B cell (primary cell): ENCODE data around the gene CACNA1A. TPM values are rescaled to one million over a fixed set of nuclear protein-coding genes. Genes with fewer than 3 reads are reported as not detected.

Experiments used
- ATAC-seq: fragments of 200-7000 bp; cut with Tn5 transposase; one replicate; pipeline ENCODE4 v1.10.0; 2021; ENCODE audit warnings: low read depth, mild to moderate bottlenecking, moderate number of reproducible peaks, moderate library complexity
- CTCF ChIA-PET: fragments of 350-600 bp; sonication (Branson Sonifier 250); formaldehyde crosslinking; loops from one replicate; lab custom pipeline; 2021; ENCODE audit warnings: antibody characterized with exemption, inconsistent platforms; lab: Charles Lee
- POLR2A ChIA-PET: fragments of 350-600 bp; sonication (Branson Sonifier 250); formaldehyde crosslinking; loops from one replicate; lab custom pipeline; 2021; ENCODE audit warnings: antibody characterized with exemption; lab: Charles Lee
- DNase-seq: peaks from one replicate; pipeline ENCODE4 v3.0.0; 2013
- H2AFZ ChIP-seq: 2 replicates; pipeline ENCODE4 v1.6.1; 2012; ENCODE audit warnings: mild to moderate bottlenecking, low read depth, low read length; ENCODE audit not compliant: insufficient read depth, poor library complexity, severe bottlenecking
- H3K27ac ChIP-seq, 2 donors: 1 replicate in 1 of 2; 2 replicates in 1 of 2; pipeline ENCODE4 v1.5.1; 2012 to 2013; ENCODE audit warnings: low read length in 2 of 2, mild to moderate bottlenecking in 2 of 2, moderate library complexity in 1 of 2
- H3K27me3 ChIP-seq, 4 experiments: fragments of 200-600 bp in 1 of 4; sonication (generic) in 1 of 4; replicated peaks in 1 of 4; 1 replicate in 2 of 4; 2 replicates in 2 of 4; pipeline versions ENCODE4 v1.6.1 to v1.7.0; 2013 to 2016; ENCODE audit warnings: low read length in 3 of 4, mild to moderate bottlenecking in 2 of 4, mixed read lengths in 1 of 4, moderate library complexity in 1 of 4; ENCODE audit not compliant: insufficient read depth in 4 of 4, control insufficient read depth in 3 of 4; ENCODE audit errors: control extremely low read depth in 1 of 4
- H3K36me3 ChIP-seq, 2 experiments: replicated peaks in 1 of 2; 1 replicate in 1 of 2; 2 replicates in 1 of 2; pipeline versions ENCODE4 v1.6.1 to v1.7.1; 2013; ENCODE audit warnings: low read length in 1 of 2; ENCODE audit not compliant: insufficient read depth in 2 of 2, control insufficient read depth in 1 of 2; ENCODE audit errors: control extremely low read depth in 1 of 2, extremely low read depth in 1 of 2
- H3K4me1 ChIP-seq, 2 donors: fragments of 200-600 bp in 1 of 2; sonication (generic) in 1 of 2; 1 replicate in 1 of 2; 2 replicates in 1 of 2; pipeline versions ENCODE4 v1.5.1 to v1.6.1; 2013 to 2017; ENCODE audit warnings: low read length in 2 of 2; ENCODE audit not compliant: control insufficient read depth in 2 of 2, insufficient read depth in 2 of 2
- H3K4me2 ChIP-seq: replicated peaks from 2 replicates; pipeline ENCODE3; 2012; ENCODE audit warnings: mild to moderate bottlenecking, low read depth, low read length; ENCODE audit not compliant: poor library complexity, severe bottlenecking
- H3K4me3 ChIP-seq, 5 experiments: fragments of 200-600 bp in 1 of 5; sonication (generic) in 1 of 5; 1 replicate in 3 of 5; 2 replicates in 2 of 5; pipeline versions ENCODE4 v1.5.1 to v1.7.0; 2011 to 2016; ENCODE audit warnings: low read length in 4 of 5, mild to moderate bottlenecking in 4 of 5, low read depth in 2 of 5, control low read depth in 1 of 5, moderate library complexity in 1 of 5; ENCODE audit not compliant: insufficient read depth in 1 of 5; ENCODE audit errors: control extremely low read depth in 1 of 5, extremely low read depth in 1 of 5
- H3K79me2 ChIP-seq: fragments of 200-600 bp; sonication (generic); one replicate; pipeline ENCODE4 v1.6.0; 2016; ENCODE audit warnings: low read length; ENCODE audit not compliant: control insufficient read depth, insufficient read depth
- H3K9ac ChIP-seq: fragments of 200-600 bp; sonication (generic); 2 replicates; pipeline ENCODE4 v1.6.1; 2017; ENCODE audit warnings: mild to moderate bottlenecking, low read length, moderate library complexity
- H3K9me3 ChIP-seq, 3 donors: one replicate each; pipeline versions ENCODE4 v1.6.1 to v1.7.1; 2013; ENCODE audit warnings: low read length in 2 of 3; ENCODE audit not compliant: control insufficient read depth in 2 of 3, insufficient read depth in 1 of 3; ENCODE audit errors: control extremely low read depth in 1 of 3
- H4K20me1 ChIP-seq: 2 replicates; pipeline ENCODE4 v1.6.0; 2012; ENCODE audit warnings: mild to moderate bottlenecking, low read length; ENCODE audit not compliant: insufficient read depth, control insufficient read depth, poor library complexity, severe bottlenecking
- H3K27ac Mint-ChIP-seq: one replicate; pipeline ENCODE4 v1.8.0; 2021; ENCODE audit warnings: mixed read lengths
- H3K27me3 Mint-ChIP-seq: one replicate; pipeline ENCODE4 v1.8.0; 2021; ENCODE audit warnings: mixed read lengths
- H3K4me1 Mint-ChIP-seq: one replicate; pipeline ENCODE4 v1.8.0; 2021; ENCODE audit warnings: mixed read lengths
- H3K4me3 Mint-ChIP-seq: one replicate; pipeline ENCODE4 v1.8.0; 2021; ENCODE audit warnings: mixed read lengths
- H3K9me3 Mint-ChIP-seq: one replicate; pipeline ENCODE4 v1.8.0; 2022; ENCODE audit warnings: mixed read lengths; ENCODE audit not compliant: insufficient read depth
- CTCF ChIP-seq: fragments of 200-600 bp; IDR thresholded peaks from one replicate; pipeline ENCODE4 v1.8.0; 2022; ENCODE audit warnings: antibody characterized with exemption, mild to moderate bottlenecking
- EZH2 ChIP-seq: IDR thresholded peaks from 2 replicates; pipeline ENCODE4 v1.6.1; 2012; ENCODE audit warnings: borderline replicate concordance, low read depth, mild to moderate bottlenecking, moderate library complexity, low read length; ENCODE audit not compliant: insufficient read depth, poor library complexity, severe bottlenecking
- WGBS: methylation state at CpG from one replicate; pipeline ENCODE4 v1.1.5; 2013; ENCODE audit warnings: missing lambda C conversion rate; ENCODE audit not compliant: insufficient coverage; 5-methylcytosine and 5-hydroxymethylcytosine counted together
- intact Hi-C: fragments of 100-400 bp; cut with micrococcal nuclease; formaldehyde crosslinking; loops from one replicate; pipeline ENCODE4 v1.10.0; 2022
- polyA plus RNA-seq: library from polyadenylated mRNA; depleted of rRNA; stranded (reverse); fragments of >200 nt; gene quantifications from 2 replicates; pipeline ENCODE4 v1.2.3, GENCODE V29; 2012
- total RNA-seq, 2 donors: library from RNA; stranded (reverse); fragments of 120-200 nt in 1 of 2; gene quantifications; 1 replicate in 1 of 2; 2 replicates in 1 of 2; pipeline versions ENCODE4 v1.2.3 to v1.2.4, GENCODE V29; 2013 to 2022

The CACNA1A gene
- total and polyA plus RNA-seq, 2 donors (not counting 1 experiment from before 2014, with no cell fraction given): 1.2 to 1.3 TPM

DNA sequence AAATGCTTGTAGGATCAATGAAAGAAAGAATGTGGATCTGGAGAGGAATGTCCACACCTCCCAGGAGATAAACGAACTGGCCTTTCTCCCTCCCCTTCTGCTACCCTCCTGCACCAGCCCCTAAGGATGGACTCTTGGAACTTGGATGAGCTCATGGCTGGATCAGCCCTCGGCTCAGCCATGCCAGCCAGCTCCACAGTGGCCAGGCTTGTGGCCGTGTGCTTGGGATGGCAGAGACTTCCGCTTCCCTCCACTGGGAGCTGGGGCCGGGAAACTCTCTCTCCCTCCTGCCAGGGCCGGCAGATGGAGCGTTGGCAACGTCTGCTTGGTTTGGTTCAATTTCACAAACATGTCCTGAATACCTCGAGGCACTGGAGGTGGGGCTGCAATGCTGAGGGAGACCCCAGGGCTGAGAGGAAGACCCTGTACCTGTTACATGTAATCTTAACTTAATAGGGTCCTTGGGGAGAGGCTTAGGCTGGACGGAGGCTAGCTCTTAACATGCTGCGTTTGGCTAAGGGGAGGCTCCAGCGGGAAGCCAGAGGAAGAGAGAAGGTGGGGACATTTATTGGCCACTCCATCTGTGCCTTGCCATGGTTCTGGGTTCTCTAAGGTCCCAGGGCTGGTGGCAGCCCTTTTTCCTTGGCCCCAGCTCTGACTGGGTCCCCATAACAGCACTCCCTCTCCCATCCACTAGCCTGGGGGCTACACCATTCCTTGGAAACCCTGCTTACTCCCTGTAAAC lies 203.6 kb downstream of the CACNA1A start:
- TF ChIP-seq EZH2: no peak
- no peak for TF ChIP-seq CTCF
- H3K79me2 ChIP-seq: no peaks in the 10 kb centered on the region
- POLR2A ChIA-PET: no interaction called here
- Mint-ChIP-seq H3K27ac (no peak overlapping the region), H3K27me3 (peaks cover 63% of the 10 kb centered on the region), H3K4me3 (no peak overlapping the region), H3K4me1 (no peaks in the 10 kb centered on the region), H3K9me3 (no peaks in the 10 kb centered on the region)
- CTCF ChIA-PET: interaction anchor here (1.9 kb wide), 1 partner anchor 25 kb away, joined by 5 read pairs; no protein-coding TSS in a partner anchor
- H3K4me2 ChIP-seq: no peak overlapping the region
- intact Hi-C loops: no loop called here
- no peak overlapping the region for H2AFZ ChIP-seq
- no peak for ATAC-seq
- H3K27ac ChIP-seq: no peak overlapping the region
- DNase-seq: no peak
- H3K9me3 ChIP-seq: peaks cover 0 to 3% (median 0%) of the 10 kb centered on the region in 3 donors
- H3K27me3 ChIP-seq: peaks cover 0 to 16% (median 6%) of the 10 kb centered on the region in 4 experiments
- no peak overlapping the region for H3K4me3 ChIP-seq
- no peaks in the 10 kb centered on the region for H4K20me1 ChIP-seq
- H3K36me3 ChIP-seq: no peaks in the 10 kb centered on the region
- WGBS: 52% methylated on average over 10 of the region's 12 CpGs
- no peak overlapping the region for H3K9ac ChIP-seq
- no peaks in the 10 kb centered on the region for H3K4me1 ChIP-seq

DNA sequence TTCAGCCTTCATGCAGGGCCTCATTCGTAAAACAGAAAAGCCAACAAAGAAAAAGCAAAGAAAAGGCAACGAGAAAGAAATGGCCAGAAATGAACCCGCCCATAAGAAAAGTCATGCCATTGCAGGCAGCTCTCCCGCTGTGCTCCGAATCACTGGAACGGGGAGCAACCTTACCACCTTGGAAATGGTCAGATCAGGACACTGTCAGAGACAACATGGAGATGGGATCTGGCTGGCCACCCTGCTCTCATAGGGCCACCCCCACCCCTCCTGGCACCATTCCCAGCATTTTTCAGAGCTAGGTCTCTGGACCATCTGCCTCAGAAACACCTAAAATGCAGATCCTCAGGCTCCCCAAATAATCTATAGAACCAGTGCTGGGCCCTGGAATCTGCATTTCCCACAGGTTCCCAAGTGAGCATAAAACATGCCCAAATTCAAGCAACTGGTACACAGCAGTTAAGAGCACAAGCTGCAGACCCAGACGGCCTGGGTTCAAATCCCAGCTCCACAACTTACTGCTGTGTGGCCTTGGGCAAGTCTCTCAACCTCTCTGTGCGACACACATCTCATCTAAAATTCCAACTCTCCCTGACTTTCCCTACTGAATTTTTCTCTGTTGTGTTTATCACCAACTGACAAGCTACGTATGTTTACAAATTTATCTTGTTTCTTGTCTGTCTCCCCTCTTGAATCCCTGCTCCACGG lies 204.5 kb downstream of the CACNA1A start:
- Histone ChIP-seq H3K79me2 (no peaks in the 10 kb centered on the region), H3K36me3 (no peaks in the 10 kb centered on the region), H4K20me1 (no peaks in the 10 kb centered on the region), H3K4me3 (no peak overlapping the region), H3K27ac (no peak overlapping the region), H3K4me1 (no peaks in the 10 kb centered on the region), H3K9me3 (peaks cover 0 to 3% (median 0%) of the 10 kb centered on the region in 3 donors), H3K27me3 (peaks cover 0 to 16% (median 6%) of the 10 kb centered on the region in 4 experiments), H2AFZ (no peak overlapping the region), H3K4me2 (no peak overlapping the region), H3K9ac (no peak overlapping the region)
- TF ChIP-seq CTCF (no peak), EZH2 (no peak)
- DNase-seq (no peak), ATAC-seq (no peak)
- intact Hi-C loops: no loop called here
- no peaks in the 10 kb centered on the region for H3K4me1 Mint-ChIP-seq
- no peak overlapping the region for H3K27ac Mint-ChIP-seq
- WGBS: 85% methylated on average over 10 of the region's 10 CpGs
- ChIA-PET CTCF (interaction anchor here (1.9 kb wide), 1 partner anchor 24 kb away, joined by 5 read pairs; no protein-coding TSS in a partner anchor), POLR2A (no interaction called here)
- H3K4me3 Mint-ChIP-seq: no peak overlapping the region
- H3K27me3 Mint-ChIP-seq: peaks cover 65% of the 10 kb centered on the region
- H3K9me3 Mint-ChIP-seq: no peaks in the 10 kb centered on the region
